B cell (primary cell): ENCODE data around the gene RIMS3.

Experiments used
- EZH2 ChIP-seq: IDR thresholded peaks from 2 replicates; pipeline ENCODE4 v1.6.1; 2012; ENCODE audit warnings: borderline replicate concordance, low read depth, mild to moderate bottlenecking, moderate library complexity, low read length; ENCODE audit not compliant: insufficient read depth, poor library complexity, severe bottlenecking
- TF ChIP-seq, protein P1 (sequence below): fragments of 200-600 bp; IDR thresholded peaks from one replicate; pipeline ENCODE4 v1.8.0; 2022; ENCODE audit warnings: antibody characterized with exemption, mild to moderate bottlenecking

DNA sequence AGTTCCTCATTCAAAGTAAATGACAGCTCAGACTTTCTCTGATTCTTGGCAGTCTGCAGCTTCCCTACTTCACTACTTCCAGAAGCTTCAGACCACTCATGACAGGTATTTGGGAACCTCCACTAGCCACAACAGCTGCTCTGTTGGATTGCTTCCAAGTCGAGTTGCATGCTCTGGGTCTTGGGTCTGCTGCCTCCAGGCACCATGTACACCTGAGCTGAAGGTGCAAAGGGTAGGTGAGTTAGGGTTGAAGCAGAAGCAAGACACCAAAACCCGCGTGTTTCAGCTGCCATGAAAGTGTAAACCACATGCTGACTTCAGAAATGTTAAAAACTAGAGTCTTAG is 71.3 kb downstream of the RIMS3 start:
- TF ChIP-seq, protein P1, sequence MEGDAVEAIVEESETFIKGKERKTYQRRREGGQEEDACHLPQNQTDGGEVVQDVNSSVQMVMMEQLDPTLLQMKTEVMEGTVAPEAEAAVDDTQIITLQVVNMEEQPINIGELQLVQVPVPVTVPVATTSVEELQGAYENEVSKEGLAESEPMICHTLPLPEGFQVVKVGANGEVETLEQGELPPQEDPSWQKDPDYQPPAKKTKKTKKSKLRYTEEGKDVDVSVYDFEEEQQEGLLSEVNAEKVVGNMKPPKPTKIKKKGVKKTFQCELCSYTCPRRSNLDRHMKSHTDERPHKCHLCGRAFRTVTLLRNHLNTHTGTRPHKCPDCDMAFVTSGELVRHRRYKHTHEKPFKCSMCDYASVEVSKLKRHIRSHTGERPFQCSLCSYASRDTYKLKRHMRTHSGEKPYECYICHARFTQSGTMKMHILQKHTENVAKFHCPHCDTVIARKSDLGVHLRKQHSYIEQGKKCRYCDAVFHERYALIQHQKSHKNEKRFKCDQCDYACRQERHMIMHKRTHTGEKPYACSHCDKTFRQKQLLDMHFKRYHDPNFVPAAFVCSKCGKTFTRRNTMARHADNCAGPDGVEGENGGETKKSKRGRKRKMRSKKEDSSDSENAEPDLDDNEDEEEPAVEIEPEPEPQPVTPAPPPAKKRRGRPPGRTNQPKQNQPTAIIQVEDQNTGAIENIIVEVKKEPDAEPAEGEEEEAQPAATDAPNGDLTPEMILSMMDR, result no peak
- no peak for TF ChIP-seq EZH2
